Smooth muscle cell (in vitro differentiated cells): Measurements from ENCODE around the gene CATSPERB. TPM values are rescaled to one million over a fixed set of nuclear protein-coding genes. Genes with fewer than 3 reads are reported as not detected.
"Not testable (repeated sequence)": the region's sequence is repeated elsewhere in the genome, so short reads cannot be mapped to it uniquely, and the experiment has no call there.

Experiments used
- DNase-seq: peaks from one replicate; lab custom pipeline; 2025; ENCODE audit not compliant: unreplicated experiment; lab: John Stamatoyannopoulos, UW
- H2AFZ ChIP-seq: fragments of 200-600 bp; sonication (generic); 2 replicates; pipeline ENCODE4 v1.6.0; 2016; ENCODE audit warnings: antibody characterized with exemption, low read depth, mild to moderate bottlenecking
- H3F3A ChIP-seq: fragments of 200-600 bp; sonication (generic); 2 replicates; pipeline ENCODE4 v1.6.0; 2017; ENCODE audit warnings: antibody characterized with exemption, low read depth
- H3K27ac ChIP-seq: fragments of 200-600 bp; sonication (generic); 2 replicates; pipeline ENCODE4 v1.5.1; 2016; ENCODE audit warnings: low read depth, mild to moderate bottlenecking
- H3K27me3 ChIP-seq: fragments of 200-600 bp; sonication (generic); 2 replicates; pipeline ENCODE4 v1.6.1; 2016; ENCODE audit warnings: low read depth, mild to moderate bottlenecking
- H3K36me3 ChIP-seq: fragments of 200-600 bp; sonication (generic); 2 replicates; pipeline ENCODE4 v1.5.1; 2016; ENCODE audit warnings: low read depth
- H3K4me1 ChIP-seq: fragments of 200-600 bp; sonication (generic); 2 replicates; pipeline ENCODE4 v1.5.1; 2016; ENCODE audit warnings: low read depth
- H3K4me2 ChIP-seq: fragments of 200-600 bp; sonication (generic); 2 replicates; pipeline ENCODE4 v1.6.0; 2016; ENCODE audit warnings: mild to moderate bottlenecking
- H3K4me3 ChIP-seq: fragments of 200-600 bp; sonication (generic); 2 replicates; pipeline ENCODE4 v1.5.1; 2016; ENCODE audit warnings: mild to moderate bottlenecking
- H3K79me2 ChIP-seq: fragments of 200-600 bp; sonication (generic); 2 replicates; pipeline ENCODE4 v1.6.0; 2016; ENCODE audit warnings: low read depth, mild to moderate bottlenecking
- H3K9ac ChIP-seq: fragments of 200-600 bp; sonication (generic); 2 replicates; pipeline ENCODE4 v1.6.0; 2016; ENCODE audit warnings: low read depth
- H3K9me3 ChIP-seq: fragments of 200-600 bp; sonication (generic); replicated peaks from 2 replicates; pipeline ENCODE4 v1.5.1; 2016; ENCODE audit warnings: low read depth
- H4K20me1 ChIP-seq: fragments of 200-600 bp; sonication (generic); 2 replicates; pipeline ENCODE4 v1.6.0; 2016; ENCODE audit warnings: low read depth
- CTCF ChIP-seq: fragments of 200-600 bp; sonication (generic); IDR thresholded peaks from 2 replicates; pipeline ENCODE4 v1.5.1; 2017; ENCODE audit warnings: borderline replicate concordance, mild to moderate bottlenecking, antibody characterized with exemption; ENCODE audit not compliant: insufficient read depth, poor library complexity, severe bottlenecking
- WGBS: methylation state at CpG from one replicate; pipeline ENCODE4 v1.1.7; 2016; ENCODE audit warnings: low lambda C conversion rate; 5-methylcytosine and 5-hydroxymethylcytosine counted together
- polyA plus RNA-seq: library from polyadenylated mRNA; unstranded; fragments of >200 nt; fragmentation: Nextera tagmentation; extraction: Ambion mirVana; gene quantifications from 2 replicates; pipeline ENCODE4 v1.2.1, GENCODE V29; 2016
- total RNA-seq: library from RNA; depleted of rRNA; stranded (reverse); fragments of >200 nt; gene quantifications from 2 replicates; pipeline ENCODE4 v1.2.3, GENCODE V29; 2014

CATSPERB gene
- total and polyA plus RNA-seq, 2 experiments from 2014 or later, result 0.18 TPM; not detected in 1

- H3K36me3 ChIP-seq, result no peaks in the 10 kb centered on the region
- no peaks in the 10 kb centered on the region for H3K27me3 ChIP-seq
- no peaks in the 10 kb centered on the region for H3K9me3 ChIP-seq
- no peak for DNase-seq
- H3K4me3 ChIP-seq, result no peak overlapping the region
- H4K20me1 ChIP-seq, result no peaks in the 10 kb centered on the region
- no peaks in the 10 kb centered on the region for H3K4me1 ChIP-seq
- no peak overlapping the region for H3K4me2 ChIP-seq
- H3F3A ChIP-seq, result no peaks in the 10 kb centered on the region
- no peak for TF ChIP-seq CTCF
- no peak overlapping the region for H3K9ac ChIP-seq
- no peak overlapping the region for H2AFZ ChIP-seq
- WGBS, result 88% methylated on average over 5 of the region's 5 CpGs
- no peak overlapping the region for H3K27ac ChIP-seq
- no peaks in the 10 kb centered on the region for H3K79me2 ChIP-seq
Measured at GRCh38 chr14:91545946-91546716, 185.8 kb downstream of the CATSPERB start.

GRCh38 chr14:91545204-91545603 is 186.7 kb downstream of the CATSPERB start:
- no peak overlapping the region for H3K4me2 ChIP-seq
- H3K9ac ChIP-seq, result no peak overlapping the region
- no peaks in the 10 kb centered on the region for H3K79me2 ChIP-seq
- H4K20me1 ChIP-seq, result no peaks in the 10 kb centered on the region
- H3K27ac ChIP-seq, result no peak overlapping the region
- no peak overlapping the region for H3K4me3 ChIP-seq
- no peaks in the 10 kb centered on the region for H3F3A ChIP-seq
- no peaks in the 10 kb centered on the region for H3K36me3 ChIP-seq
- H3K4me1 ChIP-seq, result no peaks in the 10 kb centered on the region
- no peaks in the 10 kb centered on the region for H3K9me3 ChIP-seq
- DNase-seq, result no peak
- no peak overlapping the region for H2AFZ ChIP-seq
- TF ChIP-seq CTCF, result no peak
- H3K27me3 ChIP-seq, result no peaks in the 10 kb centered on the region

GRCh38 chr14:91536327-91536726 is 195.6 kb downstream of the CATSPERB start:
- 94% methylated on average over 3 of the region's 3 CpGs for WGBS
- Histone ChIP-seq H3K27me3 (no peaks in the 10 kb centered on the region), H3K4me1 (no peaks in the 10 kb centered on the region), H3K79me2 (no peaks in the 10 kb centered on the region), H3K4me2 (no peak overlapping the region), H2AFZ (no peak overlapping the region), H3F3A (no peaks in the 10 kb centered on the region), H3K27ac (no peak overlapping the region), H3K4me3 (no peak overlapping the region), H3K36me3 (no peaks in the 10 kb centered on the region), H3K9ac (no peak overlapping the region), H3K9me3 (no peaks in the 10 kb centered on the region), H4K20me1 (no peaks in the 10 kb centered on the region)
- no peak for TF ChIP-seq CTCF
- no peak for DNase-seq

GRCh38 chr14:91534059-91534458 is 197.8 kb downstream of the CATSPERB start:
- H3K4me3 ChIP-seq, H3K79me2 ChIP-seq, H3K4me1 ChIP-seq, H3K36me3 ChIP-seq, H4K20me1 ChIP-seq, H3K9me3 ChIP-seq, H2AFZ ChIP-seq, DNase-seq, H3K27me3 ChIP-seq, H3K27ac ChIP-seq, H3K4me2 ChIP-seq, H3K9ac ChIP-seq, H3F3A ChIP-seq: not testable (repeated sequence)
- WGBS, result 86% methylated on average over 5 of the region's 5 CpGs
